GM19328 (cell line): ENCODE results near the gene NF2.

Experiments
- ATAC-seq: cut with Tn5 transposase; IDR thresholded peaks from one replicate; pipeline ENCODE4 v1.9.1; 2021; ENCODE audit warnings: mild to moderate bottlenecking, moderate library complexity; ENCODE audit not compliant: unreplicated experiment

NF2 gene

DNA sequence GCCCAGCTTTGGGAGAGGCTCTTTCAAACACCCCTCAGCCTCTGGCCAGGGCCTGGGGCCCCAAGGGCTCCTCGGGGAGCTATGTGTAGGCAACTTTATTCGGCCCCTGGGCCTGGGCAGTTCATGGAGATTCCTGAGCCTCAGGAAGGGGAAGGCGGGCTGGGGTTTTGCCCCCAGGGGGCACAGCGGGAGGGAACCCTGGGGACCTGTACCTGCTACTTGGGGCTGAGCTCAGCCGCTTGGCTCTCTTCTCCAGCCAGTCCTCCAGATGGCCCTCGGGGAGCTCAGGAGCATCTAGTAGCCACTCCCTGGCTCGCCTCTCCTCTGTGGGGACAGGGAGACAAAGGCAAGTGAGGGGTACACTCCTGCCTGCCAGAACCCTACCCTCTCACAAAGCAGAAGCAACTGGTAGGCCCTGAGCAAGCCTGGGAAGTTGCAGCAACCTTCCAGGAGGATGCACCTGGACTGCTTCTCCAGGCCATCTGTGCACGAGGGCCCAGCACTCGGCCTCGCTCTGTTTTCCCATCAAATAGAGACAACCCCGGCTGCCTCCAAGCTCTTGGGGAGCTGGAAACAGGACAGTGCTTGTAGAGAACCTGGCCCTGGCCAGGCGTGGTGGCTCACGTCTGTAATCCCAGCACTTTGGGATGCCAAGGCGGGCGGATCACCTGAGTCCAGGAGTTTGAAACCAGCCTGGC lies 134.8 kb downstream of the NF2 start:
- no peak for ATAC-seq

DNA sequence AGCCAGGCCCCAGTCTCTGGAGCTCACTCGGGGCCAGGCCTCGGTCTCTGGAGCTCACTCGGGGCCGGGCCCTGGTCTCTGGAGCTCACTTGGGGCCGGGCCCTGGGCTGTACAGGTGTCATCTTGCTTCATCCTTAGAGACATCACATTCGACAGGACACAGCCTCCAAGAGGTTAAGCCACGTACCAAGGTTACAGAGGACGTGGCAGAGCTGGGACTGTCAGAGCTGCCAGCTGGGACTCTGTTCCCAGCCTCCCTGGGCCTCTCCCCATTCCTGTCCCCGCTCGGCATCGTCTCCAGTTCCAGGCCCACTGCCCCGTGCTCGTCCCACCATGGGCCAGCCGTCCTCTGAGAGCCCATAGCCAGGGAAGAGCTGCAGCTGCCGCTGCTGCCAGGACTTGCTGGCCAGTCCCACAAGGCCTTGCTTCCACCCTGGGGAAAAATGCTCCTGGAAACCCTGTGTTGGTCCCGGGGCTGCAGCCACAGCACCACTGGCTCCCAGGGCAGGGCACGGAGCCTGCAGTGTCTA lies 136.0 kb downstream of the NF2 start:
- ATAC-seq: no peak

DNA sequence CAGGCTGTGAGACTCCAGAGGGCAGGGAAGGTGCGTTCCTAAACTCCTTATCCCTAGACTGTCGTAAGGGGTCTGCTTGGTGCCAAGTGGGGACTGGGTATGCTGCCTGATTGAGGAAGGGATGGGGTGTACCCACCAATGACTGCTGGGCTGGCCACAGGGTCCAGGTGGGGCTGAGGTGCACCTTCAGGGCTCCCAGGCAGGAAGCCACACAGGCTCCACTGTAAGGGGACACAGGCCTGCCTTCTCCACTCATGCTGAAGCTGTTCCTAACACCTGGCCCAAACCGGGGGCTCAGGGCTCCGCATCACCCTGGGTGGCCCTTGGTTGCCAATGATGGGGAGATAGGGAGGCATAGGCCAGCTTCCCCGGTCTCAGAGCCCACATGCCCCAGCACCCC lies 136.8 kb downstream of the NF2 start:
- no peak for ATAC-seq

DNA sequence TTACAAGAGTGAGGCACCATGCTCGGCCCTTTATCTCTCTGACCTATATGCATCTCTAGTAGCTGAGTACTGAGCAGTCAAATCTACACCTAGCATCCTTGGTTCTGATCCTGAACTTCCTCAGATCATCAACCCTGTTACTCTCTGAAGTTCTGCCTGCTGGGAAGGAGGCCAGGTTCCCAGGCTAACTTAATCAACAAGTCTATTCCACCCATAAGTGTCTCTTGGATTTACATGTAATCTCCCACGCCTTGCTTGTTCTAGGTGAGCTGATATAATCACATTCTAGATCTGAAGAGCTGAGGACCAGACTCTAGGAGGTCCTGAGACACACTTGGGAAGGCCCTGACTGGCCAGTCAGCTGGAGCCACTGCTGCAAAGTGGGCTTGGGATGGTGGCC lies 138.5 kb downstream of the NF2 start:
- no peak for ATAC-seq

DNA sequence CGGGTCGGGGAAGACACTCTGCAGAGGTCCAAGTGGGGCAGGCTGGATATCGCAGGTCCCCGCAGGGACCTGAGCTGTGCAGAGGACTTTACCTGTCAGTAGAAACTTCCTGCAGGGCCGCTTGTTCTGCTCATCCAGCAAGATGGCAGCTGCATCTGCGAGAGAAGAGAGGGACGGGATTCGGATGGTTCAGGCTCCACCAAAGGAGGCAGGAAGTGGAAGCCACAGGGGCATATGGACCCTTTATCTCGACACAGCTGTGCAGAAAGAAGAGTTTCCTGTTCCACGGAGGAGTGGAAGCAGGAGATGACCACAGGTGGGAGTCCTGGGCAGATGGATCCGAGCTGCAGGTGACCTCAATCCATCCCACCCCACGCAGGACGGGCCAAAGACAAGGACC lies 138.9 kb downstream of the NF2 start:
- no peak for ATAC-seq

DNA sequence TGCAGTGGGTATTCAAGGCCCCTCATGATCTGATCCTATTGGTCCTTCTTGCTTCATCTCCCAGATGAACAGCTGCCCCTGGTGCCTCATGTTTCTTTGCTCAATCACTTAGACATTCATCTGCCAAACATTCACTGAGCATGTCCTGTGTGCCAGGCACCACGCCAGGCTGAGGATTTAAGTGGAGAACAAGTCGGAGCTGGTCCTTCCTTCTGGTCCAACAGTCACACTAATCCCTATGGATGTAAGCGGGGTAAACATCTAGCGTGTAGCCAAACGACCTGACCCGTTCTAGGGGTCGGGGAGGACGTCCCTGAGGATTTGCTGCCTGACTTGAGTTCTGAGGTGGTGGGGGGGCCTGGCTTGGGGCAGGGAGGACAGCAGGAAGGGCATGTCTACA lies 141.5 kb downstream of the NF2 start:
- ATAC-seq: no peak

DNA sequence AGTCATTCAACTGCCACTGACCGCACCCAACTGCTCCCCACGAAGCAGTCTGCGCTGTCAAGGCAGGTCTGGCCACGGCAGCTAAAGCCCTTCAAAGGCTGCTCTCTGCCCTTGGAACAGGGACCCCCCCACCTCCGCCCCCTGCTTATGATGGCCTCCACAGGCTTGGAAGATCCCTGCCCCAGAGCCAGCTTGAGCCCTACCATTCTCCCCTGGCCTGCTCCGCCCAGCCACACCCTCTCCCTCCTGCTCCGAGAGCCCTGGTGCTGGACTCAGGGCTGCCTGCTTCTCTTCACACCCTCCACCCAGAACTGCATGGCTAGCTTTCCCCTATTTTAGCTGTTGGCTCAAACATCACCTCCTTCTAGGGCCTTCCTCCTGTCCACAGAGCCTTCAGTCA lies 144.4 kb downstream of the NF2 start:
- ATAC-seq: no peak
